Raji (cell line): ENCODE data around the gene CDH4.

ENCODE experiments used
- POLR2A ChIP-seq: IDR thresholded peaks from 2 replicates; pipeline ENCODE4 v1.6.1; 2011; ENCODE audit warnings: low read depth, low read length, control low read depth; ENCODE audit not compliant: insufficient read depth

CDH4 gene

DNA sequence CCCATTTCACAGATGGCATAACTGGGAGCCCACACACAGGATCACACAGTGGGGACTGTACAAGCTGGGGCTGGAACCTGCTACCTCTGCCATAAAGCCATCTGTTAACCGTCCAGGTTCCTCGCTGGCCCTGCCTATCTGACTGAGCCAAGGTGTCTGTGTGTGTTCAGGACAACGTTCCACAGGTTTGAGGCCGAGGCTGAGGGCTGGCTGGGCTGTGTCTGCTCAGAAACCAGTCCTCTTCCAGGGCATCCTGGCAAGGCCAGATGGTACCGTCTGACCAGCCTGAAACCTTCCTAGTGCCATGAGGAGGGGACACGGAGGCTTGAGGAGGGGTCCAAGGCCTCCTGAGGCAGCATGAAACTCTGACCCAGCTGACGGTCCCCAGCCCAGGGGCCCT is 663.0 kb downstream of the CDH4 start:
- TF ChIP-seq POLR2A: no peak

DNA sequence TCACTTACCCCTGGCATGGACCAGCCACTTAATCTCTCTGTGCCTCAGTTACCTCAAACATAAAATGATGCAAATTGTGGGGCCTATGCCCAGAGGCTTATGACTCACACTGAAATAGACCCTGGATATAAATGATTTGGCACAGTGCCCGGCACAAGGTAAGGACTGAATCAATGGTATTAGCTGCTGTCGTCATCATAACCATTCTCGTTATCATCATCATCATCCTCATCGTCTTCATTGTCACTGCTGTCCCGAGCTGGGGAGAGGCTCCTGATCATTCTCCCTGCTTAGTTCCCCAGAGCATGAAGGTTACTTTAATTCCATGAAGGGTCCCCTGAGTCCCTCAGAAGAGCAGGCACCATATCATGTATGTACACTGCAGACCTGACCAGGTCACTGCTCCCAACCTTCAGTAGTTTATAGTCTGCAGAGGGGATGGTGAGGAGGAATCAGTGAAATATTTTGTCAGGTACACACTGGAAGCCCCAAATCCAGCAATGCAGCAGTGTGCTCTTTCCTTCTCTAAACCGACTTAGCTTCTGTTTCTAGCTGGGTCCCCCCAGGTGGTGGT is 664.3 kb downstream of the CDH4 start:
- no peak for TF ChIP-seq POLR2A

DNA sequence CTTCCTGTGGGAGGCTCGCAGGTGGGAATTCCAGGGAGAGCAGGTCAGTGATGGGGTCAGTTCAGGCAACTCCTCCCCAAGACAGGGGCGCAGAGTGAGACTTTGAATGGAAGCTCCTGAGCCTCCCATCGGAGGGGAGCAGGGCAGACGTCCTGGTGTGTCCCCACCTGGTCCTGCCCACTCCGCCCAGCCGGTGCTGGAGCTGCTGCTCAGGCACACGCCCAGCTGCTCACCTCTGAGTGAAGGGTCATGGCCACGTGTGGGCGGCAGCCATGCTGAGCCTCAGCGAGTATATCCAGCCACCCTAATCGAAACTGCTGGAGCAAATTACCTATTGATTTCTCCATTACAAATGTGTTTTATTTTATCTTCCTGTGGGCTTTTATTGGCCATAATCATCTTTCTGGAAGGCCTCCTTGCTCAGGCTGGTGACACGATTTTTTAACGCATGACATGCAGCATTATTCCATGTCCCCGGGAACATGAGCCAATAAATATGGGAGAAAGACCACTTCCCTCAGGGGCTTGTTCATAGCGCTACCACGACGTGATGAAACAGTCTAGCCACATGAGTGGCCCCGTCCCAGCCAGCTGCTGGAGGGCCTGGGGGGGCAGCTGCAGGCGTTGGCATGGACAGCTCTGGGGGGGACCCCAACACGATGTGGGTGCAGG is 665.5 kb downstream of the CDH4 start:
- TF ChIP-seq POLR2A: no peak

DNA sequence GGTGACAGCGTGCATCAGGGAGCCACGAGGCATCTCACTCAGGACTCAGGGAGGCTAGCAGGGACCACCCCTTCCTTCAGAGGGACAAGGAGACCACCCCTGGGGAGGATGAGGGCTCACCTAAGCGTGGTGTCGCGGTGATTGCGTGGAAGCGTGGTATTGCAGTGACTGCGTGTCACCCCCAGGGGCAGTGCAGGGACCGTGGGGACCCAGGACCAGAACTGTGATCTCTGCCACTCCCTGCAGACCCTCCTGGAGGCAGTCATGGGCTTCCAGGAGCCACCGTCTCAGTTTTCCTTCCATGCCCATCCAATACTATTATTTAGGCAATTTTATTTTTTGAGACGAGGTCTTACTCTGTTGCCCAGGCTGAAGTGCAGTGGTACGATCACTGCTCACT is 666.5 kb downstream of the CDH4 start:
- TF ChIP-seq POLR2A: no peak

DNA sequence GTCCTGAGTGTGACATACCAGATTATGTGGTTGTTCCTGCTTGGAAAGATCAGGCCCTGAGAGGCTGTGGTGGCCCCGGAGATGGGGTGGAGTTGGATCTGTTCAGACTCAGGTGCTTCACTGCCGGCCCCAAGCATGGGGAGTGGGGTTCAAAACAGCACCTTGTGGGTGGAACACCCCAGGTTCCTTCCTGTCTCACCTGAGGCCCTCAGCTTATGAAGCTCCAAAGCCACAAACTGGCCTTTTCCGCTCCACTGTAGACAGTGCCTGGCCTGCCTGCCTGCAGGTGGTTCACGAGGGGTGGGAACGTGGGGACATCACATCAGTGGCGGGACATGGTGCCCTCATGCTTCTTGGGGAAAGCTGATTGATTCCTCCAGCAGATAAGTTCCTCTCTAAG is 667.2 kb downstream of the CDH4 start:
- TF ChIP-seq POLR2A: no peak

DNA sequence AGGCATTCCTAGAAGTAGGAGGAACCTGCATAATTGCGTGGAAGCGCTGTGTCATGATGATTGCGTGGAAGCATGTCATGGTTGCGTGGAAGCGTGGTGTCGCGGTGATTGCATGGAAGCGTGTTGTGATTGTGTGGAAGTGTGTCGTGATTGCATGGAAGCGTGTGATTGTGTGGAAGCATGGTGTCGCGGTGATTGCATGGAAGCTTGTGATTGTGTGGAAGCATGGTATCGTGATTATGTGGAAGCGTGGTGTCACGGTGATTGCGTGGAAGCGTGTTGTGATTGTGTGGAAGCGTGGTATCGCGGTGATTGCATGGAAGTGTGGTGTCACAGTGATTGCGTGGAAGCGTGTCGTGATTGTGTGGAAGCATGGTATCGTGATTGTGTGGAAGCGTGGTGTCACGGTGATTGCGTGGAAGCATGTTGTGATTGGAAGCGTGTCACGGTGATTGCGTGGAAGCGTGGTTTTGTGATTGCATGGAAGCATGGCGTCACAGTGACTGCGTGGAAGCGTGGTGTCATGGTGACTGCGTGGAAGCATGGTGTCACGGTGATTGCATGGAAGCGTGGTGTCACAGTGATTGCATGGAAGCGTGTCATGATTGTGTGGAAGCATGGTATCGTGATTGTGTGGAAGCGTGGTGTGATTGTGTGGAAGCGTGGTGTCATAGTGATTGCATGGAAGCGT is 667.8 kb downstream of the CDH4 start:
- no peak for TF ChIP-seq POLR2A

DNA sequence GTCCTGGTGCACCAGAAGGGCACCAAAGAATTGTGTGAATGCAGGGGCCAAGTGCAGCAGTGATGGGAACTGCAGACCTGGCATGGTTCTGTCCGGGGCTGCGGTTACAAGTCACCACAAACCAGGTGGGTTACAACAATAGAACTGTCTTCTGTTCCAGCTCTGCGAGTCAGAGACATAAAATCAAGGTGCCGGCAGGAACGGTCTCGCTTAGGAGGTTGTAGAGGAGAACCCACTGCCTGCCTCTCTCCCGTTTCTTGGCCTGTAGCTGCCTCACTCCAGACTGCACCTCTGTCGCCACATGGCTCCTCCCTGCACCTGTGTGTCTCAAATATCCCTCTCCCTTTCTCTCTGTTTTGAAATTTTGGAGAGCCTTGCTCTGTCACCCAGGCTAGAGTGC is 670.4 kb downstream of the CDH4 start:
- no peak for TF ChIP-seq POLR2A

DNA sequence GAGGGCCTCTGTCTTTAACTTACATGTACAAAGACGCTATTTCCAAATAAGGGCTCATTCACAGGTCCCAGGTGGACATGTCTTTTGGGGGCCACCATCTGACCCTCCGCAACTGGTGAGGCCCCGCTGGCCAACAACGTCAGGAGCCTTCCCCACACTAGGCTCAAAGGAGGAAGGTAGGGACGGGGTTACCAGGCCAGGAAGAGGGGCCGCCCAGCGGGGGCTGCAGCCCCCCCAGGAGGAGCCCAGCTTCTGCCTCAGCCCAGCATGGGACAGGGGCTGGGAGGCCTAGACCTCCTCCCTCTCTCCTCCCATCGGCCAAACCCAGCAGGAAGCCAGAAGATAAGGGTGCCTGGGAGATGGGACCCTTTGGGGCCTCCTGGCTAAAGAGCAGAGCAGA is 670.9 kb downstream of the CDH4 start:
- no peak for TF ChIP-seq POLR2A

DNA sequence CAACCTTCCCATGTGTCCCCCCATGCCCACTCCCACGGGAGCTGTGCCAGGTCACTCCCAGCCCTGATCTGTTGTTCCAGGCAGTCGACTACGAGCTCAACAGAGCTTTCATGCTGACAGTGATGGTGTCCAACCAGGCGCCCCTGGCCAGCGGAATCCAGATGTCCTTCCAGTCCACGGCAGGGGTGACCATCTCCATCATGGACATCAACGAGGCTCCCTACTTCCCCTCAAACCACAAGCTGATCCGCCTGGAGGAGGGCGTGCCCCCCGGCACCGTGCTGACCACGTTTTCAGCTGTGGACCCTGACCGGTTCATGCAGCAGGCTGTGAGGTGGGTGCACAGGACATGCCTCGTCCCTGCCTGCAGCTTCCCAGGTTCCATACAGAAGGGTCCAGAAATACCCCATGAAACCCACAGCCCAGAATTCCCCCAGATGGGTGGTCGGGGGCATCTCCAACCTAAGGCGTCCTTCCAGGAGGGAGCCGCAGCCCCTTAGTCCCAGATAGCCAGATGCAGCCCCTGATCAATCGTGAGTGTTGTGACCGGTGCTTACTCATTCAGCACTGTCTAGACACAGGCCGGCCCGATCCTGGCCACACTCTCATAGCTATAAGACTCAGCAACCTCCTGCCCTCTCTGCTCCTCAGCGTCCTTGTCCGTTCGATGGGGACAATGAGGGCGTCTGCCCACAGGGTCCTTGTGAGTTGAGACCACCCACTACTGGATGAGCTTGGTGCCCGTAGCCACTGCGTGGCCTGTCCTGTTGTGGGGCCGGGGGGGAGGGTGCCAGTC is 671.5 kb downstream of the CDH4 start:
- TF ChIP-seq POLR2A: no peak

DNA sequence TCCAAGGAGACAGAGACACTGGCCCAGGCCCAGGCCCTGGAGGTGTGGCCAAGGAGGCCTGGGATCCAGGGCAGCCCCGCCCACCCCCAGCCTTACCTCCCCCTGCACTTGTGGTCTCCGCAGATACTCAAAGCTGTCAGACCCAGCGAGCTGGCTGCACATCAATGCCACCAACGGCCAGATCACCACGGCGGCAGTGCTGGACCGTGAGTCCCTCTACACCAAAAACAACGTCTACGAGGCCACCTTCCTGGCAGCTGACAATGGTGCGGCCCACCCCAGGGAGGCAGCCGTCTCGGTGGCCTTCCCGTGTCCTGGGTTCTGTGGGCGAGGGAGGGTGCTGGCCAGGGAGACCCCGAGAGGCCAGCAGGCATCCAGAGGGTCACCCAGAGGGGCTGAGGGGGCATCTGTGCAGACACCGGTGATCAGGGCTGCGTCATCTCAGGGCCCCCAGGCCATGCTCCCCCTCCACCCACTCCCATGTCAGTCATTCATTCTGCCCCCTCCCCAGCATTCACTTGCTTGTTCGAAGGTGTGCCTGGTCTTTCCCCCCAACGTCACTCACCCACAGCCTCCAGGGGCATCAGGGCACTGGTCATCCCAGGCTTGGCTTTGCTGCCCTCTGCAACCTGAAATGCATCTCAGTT is 672.3 kb downstream of the CDH4 start:
- TF ChIP-seq POLR2A: no peak

DNA sequence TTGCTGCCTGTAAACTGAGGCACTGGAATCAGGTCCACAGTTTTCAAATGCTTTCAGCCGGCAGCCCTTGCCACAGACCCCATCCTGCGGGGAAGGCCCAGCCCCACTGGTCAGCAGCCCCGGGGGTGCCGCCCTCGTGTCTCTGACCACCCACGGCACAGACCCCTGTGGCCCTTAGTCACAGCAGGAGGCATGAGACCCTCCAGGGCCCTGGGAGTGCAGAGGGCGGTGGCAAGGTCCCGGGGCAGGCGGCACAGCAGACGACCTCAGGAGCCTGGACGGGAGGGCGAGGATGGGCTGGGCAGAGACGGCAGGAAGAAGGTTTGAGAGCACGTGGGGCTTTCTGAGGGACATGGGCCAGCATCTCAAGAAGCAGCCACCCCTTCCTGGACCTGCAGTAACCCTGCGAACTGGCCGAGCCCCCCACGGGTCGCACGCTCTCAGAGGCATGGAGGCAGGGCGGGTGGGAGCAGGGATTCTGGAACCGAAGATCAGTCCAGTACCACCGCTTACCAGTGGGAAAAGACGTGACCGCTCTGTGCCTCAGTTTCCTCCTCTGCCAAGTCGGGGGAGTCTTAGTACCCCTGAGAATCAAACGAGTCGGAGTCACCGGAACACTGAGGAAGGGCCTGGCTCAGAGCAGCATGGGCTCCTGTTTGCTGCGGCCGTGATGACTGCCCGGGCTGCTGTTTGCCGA is 672.9 kb downstream of the CDH4 start:
- TF ChIP-seq POLR2A: no peak

DNA sequence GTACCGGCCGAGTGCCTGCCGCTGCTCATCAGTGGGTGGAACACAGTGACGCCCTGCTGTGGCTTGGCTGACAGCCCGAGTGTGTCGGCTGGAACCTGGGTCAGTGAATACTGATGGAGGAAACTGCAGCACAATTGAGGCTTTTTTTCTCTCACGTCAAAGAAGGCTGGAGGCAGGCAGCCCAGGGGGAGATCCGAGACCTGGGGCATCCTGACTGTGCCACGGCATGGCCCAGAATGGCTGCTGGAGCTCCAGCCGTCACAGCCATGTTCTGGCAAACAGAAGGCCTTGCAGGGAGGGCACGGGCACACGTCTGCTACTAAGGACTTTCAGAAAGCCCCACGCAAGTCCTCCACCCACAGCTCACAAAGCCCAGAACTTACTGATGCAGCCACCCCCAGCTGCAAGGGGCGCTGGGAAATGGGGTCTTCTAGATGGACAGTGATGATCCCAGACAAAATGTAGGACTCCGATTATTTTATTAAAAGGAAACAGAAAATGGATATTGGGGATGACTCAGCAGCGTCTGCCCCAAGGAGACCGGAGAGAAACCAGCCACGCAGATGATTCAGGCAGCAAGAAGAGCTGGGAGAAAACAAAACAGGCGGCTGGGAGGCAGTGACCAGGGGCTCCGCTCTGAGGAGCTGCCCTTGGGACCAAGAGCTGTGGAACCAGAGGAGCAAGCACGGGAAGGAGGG is 673.6 kb downstream of the CDH4 start:
- no peak for TF ChIP-seq POLR2A

DNA sequence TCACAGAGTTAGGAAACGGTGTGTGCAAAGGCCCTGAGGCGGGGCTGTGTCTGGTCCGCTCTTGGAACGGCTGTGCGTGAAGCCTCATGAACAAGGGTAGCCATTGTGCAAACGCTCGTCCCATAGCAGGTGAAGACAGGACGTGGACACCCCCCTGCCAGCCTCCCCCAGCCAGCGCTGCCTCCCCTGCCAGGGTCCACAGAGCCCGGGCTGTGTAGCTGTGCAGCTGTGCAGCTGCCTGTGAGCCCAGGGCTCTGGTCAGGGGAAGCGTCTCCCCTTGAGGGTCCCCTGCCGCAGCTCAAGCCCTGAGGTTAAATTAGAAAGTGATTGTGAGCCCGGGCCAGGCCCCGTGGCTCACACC is 674.2 kb downstream of the CDH4 start:
- no peak for TF ChIP-seq POLR2A

DNA sequence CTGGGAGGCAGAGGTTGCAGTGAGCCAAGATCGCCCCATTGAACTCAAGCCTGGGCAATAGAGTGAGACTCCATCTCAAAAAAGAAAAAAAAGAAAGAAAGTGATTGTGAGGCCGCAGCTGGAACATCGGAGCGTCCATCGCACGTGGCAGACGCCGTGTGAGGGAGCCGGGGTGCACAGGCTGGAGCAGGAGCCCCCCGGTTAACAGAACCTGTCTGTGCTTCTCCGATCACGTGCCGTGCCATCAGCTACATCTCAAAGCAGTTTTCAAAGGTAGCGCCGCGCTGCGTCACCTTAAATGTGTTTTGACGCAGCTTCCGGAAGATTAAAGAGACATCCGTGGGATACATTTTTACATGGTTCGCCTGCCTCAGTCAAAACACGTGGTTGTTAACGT is 674.7 kb downstream of the CDH4 start:
- TF ChIP-seq POLR2A: no peak

DNA sequence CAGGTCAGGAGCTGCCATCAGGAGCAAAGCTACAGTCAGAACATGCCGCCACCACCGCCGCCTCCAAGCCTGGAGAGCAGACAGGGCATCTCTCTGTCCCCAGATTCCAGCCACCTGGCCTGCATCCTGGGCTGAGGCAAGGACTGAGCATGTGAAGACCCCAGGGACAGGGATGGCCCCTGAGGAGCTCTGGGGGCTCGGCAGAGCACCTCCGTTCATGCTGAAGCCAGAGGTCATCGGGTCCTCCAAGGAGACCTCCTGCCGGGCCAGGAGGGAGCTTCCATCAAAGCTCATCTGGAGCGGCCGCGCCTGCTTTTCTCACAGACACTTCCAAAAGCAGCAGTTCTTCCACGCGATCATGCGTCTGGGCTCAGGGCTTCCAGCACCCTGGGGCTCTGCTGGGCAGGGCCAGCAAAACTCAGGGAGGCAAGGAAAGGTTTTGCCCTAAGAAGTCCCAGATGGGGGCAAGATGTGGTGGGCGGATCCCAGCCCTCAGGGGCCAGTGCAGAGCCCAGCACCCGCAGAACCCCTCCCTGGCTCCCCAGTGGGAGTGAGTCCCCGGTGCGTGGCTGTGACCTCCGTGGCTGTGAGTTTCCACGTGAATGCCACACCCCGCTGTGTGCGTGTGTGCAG is 675.2 kb downstream of the CDH4 start:
- no peak for TF ChIP-seq POLR2A
